B cell (primary cell): ENCODE results near the gene DGAT2.

Experiments
- EZH2 ChIP-seq: IDR thresholded peaks from 2 replicates; pipeline ENCODE4 v1.6.1; 2012; ENCODE audit warnings: borderline replicate concordance, low read depth, mild to moderate bottlenecking, moderate library complexity, low read length; ENCODE audit not compliant: insufficient read depth, poor library complexity, severe bottlenecking
- TF ChIP-seq, protein P1 (sequence below): fragments of 200-600 bp; IDR thresholded peaks from one replicate; pipeline ENCODE4 v1.8.0; 2022; ENCODE audit warnings: antibody characterized with exemption, mild to moderate bottlenecking

DNA sequence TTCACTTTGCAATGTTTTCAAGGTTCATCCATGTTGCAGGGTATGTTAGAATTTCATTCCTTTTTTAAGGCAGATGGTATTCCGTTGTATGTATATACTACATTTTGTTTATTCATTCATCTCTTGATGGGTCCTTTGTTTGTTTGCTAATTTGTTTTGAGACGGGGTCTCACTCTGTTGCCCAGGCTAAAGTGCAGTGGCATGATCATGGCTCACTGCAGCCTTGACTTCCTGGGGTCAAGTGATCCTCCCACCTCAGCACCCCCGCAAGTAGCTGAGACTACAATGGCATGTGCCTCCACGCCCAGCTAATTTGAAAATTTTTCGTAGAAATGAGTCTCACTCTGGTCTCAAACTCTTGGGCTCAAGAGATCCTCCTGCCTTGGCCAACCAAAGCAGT lies 52.6 kb downstream of the DGAT2 start:
- TF ChIP-seq, protein P1, sequence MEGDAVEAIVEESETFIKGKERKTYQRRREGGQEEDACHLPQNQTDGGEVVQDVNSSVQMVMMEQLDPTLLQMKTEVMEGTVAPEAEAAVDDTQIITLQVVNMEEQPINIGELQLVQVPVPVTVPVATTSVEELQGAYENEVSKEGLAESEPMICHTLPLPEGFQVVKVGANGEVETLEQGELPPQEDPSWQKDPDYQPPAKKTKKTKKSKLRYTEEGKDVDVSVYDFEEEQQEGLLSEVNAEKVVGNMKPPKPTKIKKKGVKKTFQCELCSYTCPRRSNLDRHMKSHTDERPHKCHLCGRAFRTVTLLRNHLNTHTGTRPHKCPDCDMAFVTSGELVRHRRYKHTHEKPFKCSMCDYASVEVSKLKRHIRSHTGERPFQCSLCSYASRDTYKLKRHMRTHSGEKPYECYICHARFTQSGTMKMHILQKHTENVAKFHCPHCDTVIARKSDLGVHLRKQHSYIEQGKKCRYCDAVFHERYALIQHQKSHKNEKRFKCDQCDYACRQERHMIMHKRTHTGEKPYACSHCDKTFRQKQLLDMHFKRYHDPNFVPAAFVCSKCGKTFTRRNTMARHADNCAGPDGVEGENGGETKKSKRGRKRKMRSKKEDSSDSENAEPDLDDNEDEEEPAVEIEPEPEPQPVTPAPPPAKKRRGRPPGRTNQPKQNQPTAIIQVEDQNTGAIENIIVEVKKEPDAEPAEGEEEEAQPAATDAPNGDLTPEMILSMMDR: no peak
- TF ChIP-seq EZH2: no peak
